ENCODE measurements around the gene MYBPC2.

Gene MYBPC2

GRCh38 chr19:50505856-50506611, 73.3 kb downstream of the MYBPC2 start:
- CTCF ChIA-PET = no interaction called here
- TF ChIP-seq IKZF3 (tag by site-specific recombination; IDR thresholded peaks at IDR 0.05) (no peak), ZNF214 (tag by site-specific recombination; IDR thresholded peaks at IDR 0.05; ENCODE audit: borderline replicate concordance) (no peak), BCL6B (tag by site-specific recombination; IDR thresholded peaks at IDR 0.05) (no peak), ZNF155 (tag by site-specific recombination; IDR thresholded peaks at IDR 0.05) (no peak), HOXC10 (CRISPR knock-in tag; IDR thresholded peaks at IDR 0.05) (no peak), ZNF670 (tag by site-specific recombination; IDR thresholded peaks at IDR 0.05; ENCODE audit: low read depth) (no peak), ZBTB6 (tag by site-specific recombination; IDR thresholded peaks at IDR 0.05) (no peak), ZNF658 (tag by site-specific recombination; IDR thresholded peaks at IDR 0.05) (no peak), ZNF184 (tag by site-specific recombination; IDR thresholded peaks at IDR 0.05) (no peak), ZNF433 (tag by site-specific recombination; IDR thresholded peaks at IDR 0.05; ENCODE audit: low read depth) (no peak)
- POLR2A ChIA-PET = no interaction called here

GRCh38 chr19:50506700-50507099, 74.0 kb downstream of the MYBPC2 start:
- H3K9me3 ChIP-seq (ENCODE audit: control insufficient read depth, insufficient read depth, low read depth, low read length) = no peaks in the 10 kb centered on the region
- ChIA-PET CTCF (no interaction called here), POLR2A (no interaction called here)
- no peak overlapping the region for H3K4me3 ChIP-seq (ENCODE audit: low read depth, low read length)
- TF ChIP-seq SP2 (tag by site-specific recombination; IDR thresholded peaks at IDR 0.05) (0 out of 2 replicates have a peak, but pooled peaks have one; percentile 1), ZFHX2 (tag by site-specific recombination; conservative IDR thresholded peaks at IDR 0.05) (peak; percentile 81), ZNF639 (tag by site-specific recombination; IDR thresholded peaks at IDR 0.05) (no peak), ZEB2 (tag by site-specific recombination; IDR thresholded peaks at IDR 0.05) (no peak), REST (tag by site-specific recombination; IDR thresholded peaks at IDR 0.05) (no peak), ZSCAN18 (tag by site-specific recombination; IDR thresholded peaks at IDR 0.05) (no peak), EGR2 (tag by site-specific recombination; IDR thresholded peaks at IDR 0.05; ENCODE audit: low read depth) (peak; percentile 79)
- H3K4me1 ChIP-seq (ENCODE audit: control insufficient read depth, insufficient read depth, low read length) = 0 out of 2 replicates have a peak, but pooled peaks cover under 1% of the 10 kb centered on the region
- no peaks in the 10 kb centered on the region; a peak in 1 of 3 replicates for H3K36me3 ChIP-seq (ENCODE audit: control insufficient read depth in 2 of 2, insufficient read depth in 1 of 2, low read length in 2 of 2)
- H3K27ac ChIP-seq (ENCODE audit: extremely low read depth, low read depth, low read length) = no peak overlapping the region

More at GRCh38 chr19:50505856-50506611, 73.3 kb downstream of the MYBPC2 start:
- Histone ChIP-seq H3K9me3 (ENCODE audit: control insufficient read depth, insufficient read depth, low read depth, low read length) (no peaks in the 10 kb centered on the region), H3K4me1 (ENCODE audit: control insufficient read depth, insufficient read depth, low read length) (peaks cover under 1% of the 10 kb centered on the region; the same call in 1 of the 2 replicates), H3K4me3 (ENCODE audit: low read depth, low read length) (no peak overlapping the region), H3K36me3 (ENCODE audit: control insufficient read depth in 2 of 2, insufficient read depth in 1 of 2, low read length in 2 of 2) (no peaks in the 10 kb centered on the region; a peak in 1 of 3 replicates), H3K27ac (ENCODE audit: extremely low read depth, low read depth, low read length) (no peak overlapping the region)
